Putamen (tissue), 1 donor: ENCODE measurements around the gene ABHD1.
"Not testable (repeated sequence)": the region's sequence is repeated elsewhere in the genome, so short reads cannot be mapped to it uniquely, and the experiment has no call there.

Experiments
- DNase-seq: peaks from one replicate; pipeline ENCODE4 v3.0.0-alpha.2; 2016; ENCODE audit warnings: low spot score

Gene ABHD1

GRCh38 chr2:27170581-27171337 is 47.1 kb downstream of the ABHD1 start:
- no peak for DNase-seq

GRCh38 chr2:27171351-27171848 is 47.8 kb downstream of the ABHD1 start:
- no peak for DNase-seq

- no peak for DNase-seq
Measured at GRCh38 chr2:27174638-27175037, 51.0 kb downstream of the ABHD1 start.

- no peak for DNase-seq
Measured at GRCh38 chr2:27175330-27175729, 51.7 kb downstream of the ABHD1 start.

- not testable (repeated sequence) for DNase-seq
Measured at GRCh38 chr2:27175781-27176180, 52.2 kb downstream of the ABHD1 start.

- no peak for DNase-seq
Measured at GRCh38 chr2:27177441-27178351, 54.1 kb downstream of the ABHD1 start.

GRCh38 chr2:27178469-27178868 is 54.9 kb downstream of the ABHD1 start:
- DNase-seq, result no peak

- DNase-seq, result no peak
Measured at GRCh38 chr2:27179344-27180000, 55.9 kb downstream of the ABHD1 start.
